COLO668 (cell line): Measurements from ENCODE around the gene GAB3.

ENCODE experiments used
- DNase-seq: peaks from one replicate; lab custom pipeline; 2025; ENCODE audit not compliant: unreplicated experiment; lab: John Stamatoyannopoulos, UW

GAB3 gene

GRCh38 chrX:154750301-154751202 is at the start of gene GAB3:
Gene GAB3 (minus strand): TSS chrX:154751077. CDS start chrX:154751025, 52 bp downstream.
- DNase-seq = peak; percentile 78

- DNase-seq = peak; percentile 92
These were observed 48.9 kb upstream of the GAB3 start for GRCh38 chrX:154799556-154800348.

GRCh38 chrX:154797006-154797405 is 46.1 kb upstream of the GAB3 start:
- no peak for DNase-seq

- DNase-seq = no peak
These were observed 44.1 kb upstream of the GAB3 start for GRCh38 chrX:154795016-154795415.

GRCh38 chrX:154793084-154793795 is 42.4 kb upstream of the GAB3 start:
- no peak for DNase-seq

- no peak for DNase-seq
These were observed 41.1 kb upstream of the GAB3 start for GRCh38 chrX:154791939-154792338.

- DNase-seq = no peak
These were observed 40.6 kb upstream of the GAB3 start for GRCh38 chrX:154791467-154791866.

- DNase-seq = no peak
These were observed 34.8 kb upstream of the GAB3 start for GRCh38 chrX:154785716-154786115.

- no peak for DNase-seq
These were observed 33.5 kb upstream of the GAB3 start for GRCh38 chrX:154784149-154784995.

- DNase-seq = no peak
These were observed 30.1 kb upstream of the GAB3 start for GRCh38 chrX:154780968-154781367.

- DNase-seq = no peak
These were observed 28.4 kb upstream of the GAB3 start for GRCh38 chrX:154779261-154779660.

- no peak for DNase-seq
These were observed 25.9 kb upstream of the GAB3 start for GRCh38 chrX:154776753-154777152.

- peak; percentile 10 for DNase-seq
These were observed 24.8 kb upstream of the GAB3 start for GRCh38 chrX:154775419-154776349.

- no peak for DNase-seq
These were observed 23.7 kb upstream of the GAB3 start for GRCh38 chrX:154774622-154775021.

GRCh38 chrX:154762537-154763296 is 11.8 kb upstream of the GAB3 start, which contains the start of gene DKC1:
Gene DKC1 (plus strand): TSS chrX:154762864. CDS start chrX:154762966, 102 bp downstream.
- peak; percentile 99 for DNase-seq

GRCh38 chrX:154761977-154762536 is 11.2 kb upstream of the GAB3 start:
- DNase-seq = peak; percentile 35

GRCh38 chrX:154758696-154759095 is 7.8 kb upstream of the GAB3 start:
- no peak for DNase-seq

GRCh38 chrX:154751669-154752271 is 893 bp upstream of the GAB3 start:
- no peak for DNase-seq
